Esophagus (tissue), 2 donors: ENCODE data around the gene CYP4F12. TPM values are rescaled to one million over a fixed set of nuclear protein-coding genes. Genes with fewer than 3 reads are reported as not detected.
"Not testable (repeated sequence)": the region's sequence is repeated elsewhere in the genome, so short reads cannot be mapped to it uniquely, and the experiment has no call there.

ENCODE experiments used
- H3K27ac ChIP-seq, 2 donors: one replicate each; pipeline ENCODE4 v1.5.1; 2013; ENCODE audit warnings: low read depth in 2 of 2, mild to moderate bottlenecking in 2 of 2, inconsistent platforms in 1 of 2, low read length in 1 of 2, moderate library complexity in 1 of 2
- H3K27me3 ChIP-seq, 2 donors: one replicate each; pipeline ENCODE4 v1.6.1; 2013; ENCODE audit warnings: low read length in 2 of 2, control low read depth in 1 of 2, mild to moderate bottlenecking in 1 of 2; ENCODE audit not compliant: insufficient read depth in 2 of 2, control insufficient read depth in 1 of 2
- H3K36me3 ChIP-seq, 2 donors: one replicate each; pipeline ENCODE4 v1.6.1; 2013; ENCODE audit warnings: low read length in 1 of 2; ENCODE audit not compliant: control insufficient read depth in 2 of 2, insufficient read depth in 2 of 2
- H3K4me1 ChIP-seq, 2 donors: one replicate each; pipeline ENCODE4 v1.6.1; 2013; ENCODE audit warnings: low read length in 1 of 2; ENCODE audit not compliant: control insufficient read depth in 2 of 2, insufficient read depth in 2 of 2
- H3K4me3 ChIP-seq, 2 donors: one replicate each; pipeline ENCODE4 v1.5.1; 2013; ENCODE audit warnings: low read length in 2 of 2, mild to moderate bottlenecking in 2 of 2, low read depth in 1 of 2, moderate library complexity in 1 of 2
- H3K9me3 ChIP-seq, 2 donors: one replicate each; pipeline ENCODE4 v1.6.1; 2013; ENCODE audit warnings: mild to moderate bottlenecking in 2 of 2, low read depth in 1 of 2, low read length in 1 of 2, moderate library complexity in 1 of 2; ENCODE audit not compliant: control insufficient read depth in 2 of 2, insufficient read depth in 1 of 2
- WGBS, 2 donors: extraction: QIAGEN DNeasy Blood & Tissue Kit; methylation state at CpG; one replicate each; pipeline ENCODE4 v1.1.7; 2013; 5-methylcytosine and 5-hydroxymethylcytosine counted together
- polyA plus RNA-seq, 2 donors: library from polyadenylated mRNA; stranded (reverse); fragments of 200-250 nt; gene quantifications; one replicate each; pipeline ENCODE4 v1.2.3, GENCODE V29; 2013
- donor health status: healthy with polysubstance abuse.
- donor health status: Bipolar disorder and iron deficiency.

CYP4F12 gene
- polyA plus RNA-seq, 2 donors: 31.6 to 50.0 TPM

DNA sequence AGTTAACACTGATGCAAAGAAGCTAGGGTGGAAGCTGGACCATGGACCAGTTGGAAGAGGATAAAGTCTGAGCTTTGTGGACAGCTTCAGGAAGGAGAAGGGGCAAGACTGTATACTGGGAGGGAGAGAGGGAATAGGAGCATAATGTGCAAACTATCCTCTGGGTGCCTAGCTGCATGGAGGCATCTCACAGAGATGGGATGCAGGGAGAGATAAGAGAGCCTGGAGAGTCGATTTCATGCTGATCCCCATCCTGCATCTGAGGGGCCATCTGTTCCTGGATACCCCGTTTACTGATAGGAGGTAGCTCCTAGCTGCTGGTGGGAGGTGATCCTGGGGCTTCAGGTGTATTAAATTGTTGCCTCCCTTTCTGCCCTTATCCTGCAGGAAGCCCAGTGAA, 23.4 kb upstream of the CYP4F12 start:
- H3K9me3 ChIP-seq: no peaks in the 10 kb centered on the region
- H3K4me3 ChIP-seq: no peak overlapping the region
- no peaks in the 10 kb centered on the region for H3K27me3 ChIP-seq
- peaks cover 5 to 7% of the 10 kb centered on the region in 2 donors for H3K36me3 ChIP-seq
- H3K27ac ChIP-seq: no peak overlapping the region
- WGBS, 2 donors: 56 to 70% methylated on average over 2 of the region's 2 CpGs
- peaks cover 0 to 2% of the 10 kb centered on the region in 2 donors for H3K4me1 ChIP-seq

DNA sequence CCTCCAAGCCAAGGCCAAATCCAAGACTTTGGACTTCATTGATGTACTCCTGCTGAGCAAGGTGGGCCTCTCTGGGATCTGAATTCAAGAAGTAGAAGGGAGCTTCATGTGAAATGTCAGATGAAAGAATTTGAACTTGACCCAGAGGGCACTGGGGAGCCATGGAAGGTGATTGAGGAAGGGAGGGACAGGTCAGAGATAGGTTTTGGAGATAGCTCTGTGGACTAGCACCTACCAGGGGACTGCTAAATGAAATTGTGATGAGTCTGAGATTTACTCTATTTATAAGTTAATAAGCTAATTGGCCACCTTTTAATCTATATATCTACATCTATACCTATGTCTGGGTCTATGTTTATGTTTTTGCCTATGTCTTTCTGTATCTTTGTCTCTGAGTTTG, 22.8 kb upstream of the CYP4F12 start:
- not testable (repeated sequence) for H3K9me3 ChIP-seq, H3K4me3 ChIP-seq, H3K4me1 ChIP-seq, H3K36me3 ChIP-seq, H3K27ac ChIP-seq, H3K27me3 ChIP-seq

DNA sequence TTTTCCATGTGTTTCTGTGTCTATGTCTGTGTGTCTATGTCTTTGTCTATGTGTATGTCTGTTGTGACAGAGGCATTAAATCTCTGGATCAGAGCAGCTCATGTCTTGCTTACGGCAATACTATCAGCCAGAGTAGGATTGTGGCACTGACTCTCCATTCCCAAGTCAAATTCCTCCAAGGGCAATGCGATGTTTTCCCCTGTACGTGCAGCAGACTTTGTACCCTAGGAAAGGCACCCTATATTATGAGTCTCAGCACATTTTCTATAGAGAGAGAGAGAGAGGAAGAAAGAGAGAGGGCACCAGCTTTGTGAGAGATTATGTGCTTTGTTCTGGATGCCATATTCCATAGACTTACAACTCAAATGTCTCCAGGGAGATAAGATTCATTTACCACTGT, 21.1 kb upstream of the CYP4F12 start:
- 67 to 87% methylated on average over 3 of the region's 3 CpGs for WGBS, 2 donors
- Histone ChIP-seq H3K36me3 (peaks cover 5 to 7% of the 10 kb centered on the region in 2 donors), H3K27ac (no peak overlapping the region), H3K27me3 (no peaks in the 10 kb centered on the region), H3K4me3 (no peak overlapping the region), H3K9me3 (no peaks in the 10 kb centered on the region), H3K4me1 (no peaks in the 10 kb centered on the region)

DNA sequence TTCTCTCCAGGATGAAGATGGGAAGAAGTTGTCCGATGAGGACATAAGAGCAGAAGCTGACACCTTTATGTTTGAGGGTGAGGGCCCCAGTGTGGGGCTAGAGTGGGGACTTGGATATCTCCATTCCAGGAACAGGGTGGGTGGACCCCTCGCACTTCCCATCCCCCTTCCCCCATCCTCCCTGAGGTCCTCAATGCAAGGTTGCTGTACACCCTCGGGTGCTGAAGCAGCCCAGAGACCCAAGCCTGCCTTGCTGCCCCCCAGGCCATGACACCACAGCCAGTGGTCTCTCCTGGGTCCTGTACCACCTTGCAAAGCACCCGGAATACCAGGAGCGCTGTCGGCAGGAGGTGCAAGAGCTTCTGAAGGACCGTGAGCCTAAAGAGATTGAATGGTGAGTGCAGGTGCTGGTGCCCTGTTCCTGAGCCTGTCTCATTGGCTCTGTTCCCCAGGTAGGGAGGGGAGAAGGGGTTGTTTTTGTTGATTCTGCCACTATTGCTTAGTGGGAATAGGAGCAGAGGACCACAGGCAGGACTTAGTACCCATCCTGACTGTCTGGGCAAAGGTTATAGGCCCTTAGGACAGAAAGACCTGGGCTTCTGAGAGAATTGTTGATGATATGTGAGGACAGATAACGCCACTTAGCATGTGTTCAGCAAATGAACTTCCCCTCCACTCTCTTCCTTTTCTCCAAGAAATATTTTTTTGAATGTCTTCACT, 20.2 kb upstream of the CYP4F12 start:
- Histone ChIP-seq H3K9me3 (no peaks in the 10 kb centered on the region), H3K27ac (no peak overlapping the region), H3K4me1 (no peaks in the 10 kb centered on the region), H3K4me3 (no peak overlapping the region), H3K27me3 (no peaks in the 10 kb centered on the region), H3K36me3 (peaks cover 1 to 7% of the 10 kb centered on the region in 2 donors)
- 75 to 78% methylated on average over 8 of the region's 8 CpGs for WGBS, 2 donors

DNA sequence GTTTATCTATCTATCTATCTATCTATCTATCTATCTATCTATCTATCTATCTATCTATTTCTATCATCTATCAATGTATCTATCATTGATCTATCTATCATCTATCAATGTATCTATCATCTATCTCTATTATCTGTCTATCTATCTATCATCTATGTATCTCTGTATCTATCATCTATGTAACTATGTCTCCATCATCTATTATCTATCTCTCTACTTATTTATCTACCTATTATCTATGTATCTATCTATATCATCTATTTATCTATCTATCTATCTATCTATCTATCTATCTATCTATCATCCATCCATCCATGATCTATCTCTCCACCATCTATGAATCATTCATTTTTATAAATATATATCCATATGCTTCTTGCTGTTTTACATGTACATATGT, 16.4 kb upstream of the CYP4F12 start:
- Histone ChIP-seq H3K27me3 (no peaks in the 10 kb centered on the region), H3K36me3 (peaks cover 0 to 7% of the 10 kb centered on the region in 2 donors), H3K9me3 (no peaks in the 10 kb centered on the region), H3K4me3 (no peak overlapping the region), H3K4me1 (no peaks in the 10 kb centered on the region), H3K27ac (no peak overlapping the region)

DNA sequence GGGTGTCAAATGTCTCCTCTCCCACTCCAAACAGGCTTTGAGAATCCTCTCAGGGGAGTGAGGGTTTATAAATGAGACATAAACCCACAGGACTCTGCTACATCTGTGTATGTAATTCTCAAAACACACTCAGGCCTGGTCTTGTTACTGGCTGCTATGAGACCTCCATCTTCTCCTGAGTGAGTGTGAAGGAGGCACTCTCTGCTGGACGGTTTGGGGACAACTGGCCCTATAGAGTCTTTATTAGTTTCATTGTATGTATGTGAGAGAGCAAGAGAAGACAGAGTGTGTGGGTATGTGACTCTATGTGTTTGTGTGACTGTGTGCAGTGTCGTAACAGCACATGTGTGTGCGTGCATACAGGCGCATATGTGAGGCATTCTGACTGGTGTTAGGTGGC, 9.6 kb upstream of the CYP4F12 start:
- H3K9me3 ChIP-seq: peaks cover 0 to 2% of the 10 kb centered on the region in 2 donors
- 79 to 80% methylated on average over 4 of the region's 4 CpGs for WGBS, 2 donors
- H3K4me1 ChIP-seq: peaks cover 0 to 7% of the 10 kb centered on the region in 2 donors
- H3K27ac ChIP-seq: no peak overlapping the region
- no peaks in the 10 kb centered on the region for H3K27me3 ChIP-seq
- H3K4me3 ChIP-seq: no peak overlapping the region
- H3K36me3 ChIP-seq: no peaks in the 10 kb centered on the region

DNA sequence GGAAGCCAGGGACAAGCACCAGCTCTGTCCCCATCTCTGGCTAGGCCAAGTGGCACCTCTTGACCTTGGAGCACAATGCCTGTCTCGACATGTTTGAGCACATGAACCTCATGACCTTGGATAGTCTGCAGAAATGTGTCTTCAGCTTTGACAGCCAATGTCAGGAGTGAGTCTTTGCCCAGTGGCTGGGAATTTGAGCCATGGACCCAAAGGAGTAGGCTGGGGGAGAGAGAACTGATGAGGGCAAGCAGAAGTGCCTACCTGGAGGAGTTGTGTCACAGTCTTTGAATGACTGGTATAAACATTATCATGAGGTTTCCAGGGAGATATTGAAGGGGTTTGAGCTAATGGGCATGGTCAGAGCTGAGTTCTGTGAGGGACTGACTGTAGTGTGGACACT, 6.7 kb upstream of the CYP4F12 start:
- no peaks in the 10 kb centered on the region for H3K36me3 ChIP-seq
- 20 to 40% methylated on average over 1 of the region's 1 CpG for WGBS, 2 donors
- peaks cover 2 to 12% of the 10 kb centered on the region in 2 donors for H3K4me1 ChIP-seq
- H3K27ac ChIP-seq: no peak overlapping the region
- H3K4me3 ChIP-seq: no peak overlapping the region
- H3K27me3 ChIP-seq: no peaks in the 10 kb centered on the region
- peaks cover 0 to 2% of the 10 kb centered on the region in 2 donors for H3K9me3 ChIP-seq

DNA sequence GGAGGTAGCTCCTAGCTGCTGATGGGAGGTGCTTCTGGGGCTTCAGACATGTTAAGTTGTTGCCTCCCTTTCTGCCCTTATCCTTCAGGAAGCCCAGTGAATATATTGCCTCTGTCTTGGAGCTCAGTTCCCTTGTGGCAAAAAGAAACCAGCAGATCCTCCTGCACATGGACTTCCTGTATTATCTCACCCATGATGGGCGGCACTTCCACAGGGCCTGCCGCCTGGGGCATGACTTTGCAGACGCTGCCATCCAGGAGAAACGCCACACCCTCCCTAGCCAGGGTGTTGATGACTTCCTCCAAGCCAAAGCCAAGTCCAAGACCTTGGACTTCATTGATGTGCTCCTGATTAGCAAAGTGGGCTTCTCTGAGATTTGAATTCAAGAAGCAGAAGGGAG, 6.0 kb upstream of the CYP4F12 start:
- no peak overlapping the region for H3K27ac ChIP-seq
- no peak overlapping the region for H3K4me3 ChIP-seq
- peaks cover 0 to 2% of the 10 kb centered on the region in 2 donors for H3K9me3 ChIP-seq
- WGBS, 2 donors: 30 to 35% methylated on average over 4 of the region's 4 CpGs
- no peaks in the 10 kb centered on the region for H3K27me3 ChIP-seq
- no peaks in the 10 kb centered on the region for H3K36me3 ChIP-seq
- peaks cover 2 to 12% of the 10 kb centered on the region in 2 donors for H3K4me1 ChIP-seq

DNA sequence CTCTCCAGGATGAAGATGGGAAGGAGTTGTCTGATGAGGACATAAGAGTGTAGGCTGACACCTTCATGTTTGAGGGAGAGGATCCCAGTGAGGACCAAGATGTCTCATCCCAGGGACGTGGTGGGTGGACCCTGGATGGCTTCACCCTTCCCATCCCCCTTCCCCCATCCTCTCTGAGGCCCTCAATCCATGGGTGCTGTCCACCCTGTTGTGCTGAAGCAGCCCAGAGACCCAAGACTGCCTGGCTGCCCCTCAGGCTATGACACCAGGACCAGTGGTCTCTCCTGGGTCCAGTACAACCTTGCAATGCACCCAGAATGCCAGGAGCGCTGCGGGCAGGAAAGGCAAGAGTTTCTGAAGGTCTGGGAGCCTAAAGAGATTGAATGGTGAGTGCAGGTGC, 3.4 kb upstream of the CYP4F12 start:
- Histone ChIP-seq H3K27me3 (no peaks in the 10 kb centered on the region), H3K36me3 (no peaks in the 10 kb centered on the region), H3K4me3 (no peak overlapping the region), H3K27ac (no peak overlapping the region), H3K9me3 (no peaks in the 10 kb centered on the region), H3K4me1 (peaks cover 5 to 17% of the 10 kb centered on the region in 2 donors)
- WGBS, 2 donors: 52 to 56% methylated on average over 3 of the region's 3 CpGs

DNA sequence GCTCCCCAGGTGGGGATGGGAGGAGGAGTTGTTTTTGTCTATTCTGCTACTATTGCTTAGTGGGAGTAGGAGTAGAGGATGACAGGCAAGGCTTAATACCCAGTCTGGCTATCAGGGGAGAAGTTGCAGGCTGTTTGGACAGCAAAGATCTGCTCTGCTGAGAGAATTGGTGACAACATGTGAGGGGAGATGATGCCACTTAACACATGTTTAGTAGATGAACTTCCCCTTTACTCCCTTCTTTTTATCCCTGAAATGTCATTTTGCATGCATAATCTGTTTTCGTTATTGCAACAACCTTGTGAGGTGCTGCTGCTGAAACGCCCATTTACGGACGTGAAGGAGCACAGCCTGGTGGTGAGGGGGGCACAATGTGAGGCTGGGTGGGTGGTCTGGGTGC, 3.0 kb upstream of the CYP4F12 start:
- no peaks in the 10 kb centered on the region for H3K36me3 ChIP-seq
- WGBS, 2 donors: 45 to 64% methylated on average over 4 of the region's 4 CpGs
- H3K4me1 ChIP-seq: peaks cover 8 to 22% of the 10 kb centered on the region in 2 donors
- no peak overlapping the region for H3K4me3 ChIP-seq
- H3K27ac ChIP-seq: no peak overlapping the region
- no peaks in the 10 kb centered on the region for H3K27me3 ChIP-seq
- H3K9me3 ChIP-seq: no peaks in the 10 kb centered on the region
